HFFc6 (cell line): ENCODE data around the gene SCUBE1. TPM values are rescaled to one million over a fixed set of nuclear protein-coding genes. Genes with fewer than 3 reads are reported as not detected.

Experiments
- DNase-seq: peaks from one replicate; pipeline ENCODE4 v3.0.0-alpha.2; 2018
- H3K27ac Mint-ChIP-seq: 2 replicates; pipeline ENCODE4 v1.8.0; 2020; ENCODE audit warnings: mild to moderate bottlenecking, mixed read lengths
- H3K27me3 Mint-ChIP-seq: 2 replicates; pipeline ENCODE4 v1.8.0; 2021; ENCODE audit warnings: mild to moderate bottlenecking, moderate library complexity, mixed read lengths; ENCODE audit not compliant: insufficient read depth
- H3K36me3 Mint-ChIP-seq: 2 replicates; pipeline ENCODE4 v1.8.0; 2021; ENCODE audit warnings: low read depth, mixed read lengths
- H3K4me1 Mint-ChIP-seq: 2 replicates; pipeline ENCODE4 v1.8.0; 2020; ENCODE audit warnings: low read depth, mixed read lengths
- H3K4me3 Mint-ChIP-seq: 2 replicates; pipeline ENCODE4 v1.8.0; 2020; ENCODE audit warnings: mild to moderate bottlenecking, moderate library complexity, mixed read lengths
- H3K9me3 Mint-ChIP-seq: 2 replicates; pipeline ENCODE4 v1.8.0; 2020; ENCODE audit warnings: mild to moderate bottlenecking, mixed read lengths
- CTCF ChIP-seq: fragments of 200-600 bp; sonication (generic); IDR thresholded peaks from 2 replicates; pipeline ENCODE4 v1.5.0; 2021; ENCODE audit warnings: antibody characterized with exemption, mild to moderate bottlenecking
- total RNA-seq, 6 experiments: library from RNA; stranded (reverse); fragmentation: NEBNext Ultra II Directional; extraction: Animal tissue kit (Norgen Biotek cat#: 25700); gene quantifications; 2 replicates in 1 of 6; 3 replicates in 5 of 6; pipeline ENCODE4 v1.2.3, GENCODE V29; 2021

Gene SCUBE1
- total RNA-seq, 6 experiments from 2014 or later: not detected

- Mint-ChIP-seq H3K36me3 (no peaks in the 10 kb centered on the region), H3K4me3 (no peak overlapping the region), H3K27me3 (peaks cover 47% of the 10 kb centered on the region), H3K9me3 (no peaks in the 10 kb centered on the region), H3K27ac (no peak overlapping the region), H3K4me1 (no peaks in the 10 kb centered on the region)
- DNase-seq: no peak
- no peak for TF ChIP-seq CTCF
Observed at GRCh38 chr22:43246188-43246587, 97.0 kb downstream of the SCUBE1 start.

GRCh38 chr22:43245717-43246116, 97.5 kb downstream of the SCUBE1 start:
- H3K36me3 Mint-ChIP-seq: no peaks in the 10 kb centered on the region
- no peak for TF ChIP-seq CTCF
- no peak for DNase-seq
- H3K9me3 Mint-ChIP-seq: no peaks in the 10 kb centered on the region
- H3K27me3 Mint-ChIP-seq: peaks cover 46% of the 10 kb centered on the region
- H3K27ac Mint-ChIP-seq: no peak overlapping the region
- no peaks in the 10 kb centered on the region for H3K4me1 Mint-ChIP-seq
- H3K4me3 Mint-ChIP-seq: no peak overlapping the region

- Mint-ChIP-seq H3K4me3 (no peak overlapping the region), H3K36me3 (no peaks in the 10 kb centered on the region), H3K27me3 (peaks cover 42% of the 10 kb centered on the region), H3K27ac (no peak overlapping the region), H3K4me1 (no peaks in the 10 kb centered on the region), H3K9me3 (no peaks in the 10 kb centered on the region)
- no peak for TF ChIP-seq CTCF
- no peak for DNase-seq
Observed at GRCh38 chr22:43244803-43245527, 98.2 kb downstream of the SCUBE1 start.

- no peaks in the 10 kb centered on the region for H3K36me3 Mint-ChIP-seq
- no peak for DNase-seq
- H3K4me3 Mint-ChIP-seq: no peak overlapping the region
- TF ChIP-seq CTCF: peak; percentile 31
- peaks cover 42% of the 10 kb centered on the region for H3K27me3 Mint-ChIP-seq
- no peaks in the 10 kb centered on the region for H3K9me3 Mint-ChIP-seq
- no peaks in the 10 kb centered on the region for H3K4me1 Mint-ChIP-seq
- no peak overlapping the region for H3K27ac Mint-ChIP-seq
Observed at GRCh38 chr22:43244402-43244801, 98.8 kb downstream of the SCUBE1 start.

- TF ChIP-seq CTCF: no peak
- no peaks in the 10 kb centered on the region for H3K9me3 Mint-ChIP-seq
- H3K27me3 Mint-ChIP-seq: peaks cover 45% of the 10 kb centered on the region
- no peaks in the 10 kb centered on the region for H3K4me1 Mint-ChIP-seq
- no peak overlapping the region for H3K4me3 Mint-ChIP-seq
- H3K27ac Mint-ChIP-seq: no peak overlapping the region
- DNase-seq: no peak
- no peaks in the 10 kb centered on the region for H3K36me3 Mint-ChIP-seq
Observed at GRCh38 chr22:43243324-43243723, 99.8 kb downstream of the SCUBE1 start.
